GM19455 (cell line): Measurements from ENCODE around the gene ARX.

Experiments
- ATAC-seq: cut with Tn5 transposase; IDR thresholded peaks from one replicate; pipeline ENCODE4 v1.9.1; 2021; ENCODE audit not compliant: unreplicated experiment

Gene ARX

GRCh38 chrX:25016938-25017598 lies 1.3 kb upstream of the ARX start:
- no peak for ATAC-seq

GRCh38 chrX:25016361-25016671 lies 551 bp upstream of the ARX start:
- no peak for ATAC-seq

- no peak for ATAC-seq
These were observed 1.4 kb downstream of the ARX start for GRCh38 chrX:25014366-25014838.

- no peak for ATAC-seq
These were observed 2.0 kb downstream of the ARX start for GRCh38 chrX:25013632-25014365.

GRCh38 chrX:25012793-25013631 lies 2.8 kb downstream of the ARX start:
- no peak for ATAC-seq

- no peak for ATAC-seq
These were observed 3.4 kb downstream of the ARX start for GRCh38 chrX:25012433-25012735.

GRCh38 chrX:25011589-25012432 lies 4.0 kb downstream of the ARX start:
- ATAC-seq: no peak

GRCh38 chrX:25010784-25011588 lies 4.8 kb downstream of the ARX start:
- ATAC-seq: no peak

GRCh38 chrX:25009407-25009806 lies 6.4 kb downstream of the ARX start:
- no peak for ATAC-seq

- no peak for ATAC-seq
These were observed 8.4 kb downstream of the ARX start for GRCh38 chrX:25007059-25008053.

- no peak for ATAC-seq
These were observed 9.1 kb downstream of the ARX start for GRCh38 chrX:25006586-25007058.

- ATAC-seq: no peak
These were observed 10.2 kb downstream of the ARX start for GRCh38 chrX:25005382-25006185.

GRCh38 chrX:25005034-25005381 lies 10.8 kb downstream of the ARX start:
- no peak for ATAC-seq

- no peak for ATAC-seq
These were observed 11.2 kb downstream of the ARX start for GRCh38 chrX:25004485-25005032.

- ATAC-seq: no peak
These were observed 11.7 kb downstream of the ARX start for GRCh38 chrX:25004040-25004439.

GRCh38 chrX:25003066-25003849 lies 12.5 kb downstream of the ARX start:
- ATAC-seq: no peak

- no peak for ATAC-seq
These were observed 13.1 kb downstream of the ARX start for GRCh38 chrX:25002661-25003020.
